ENCODE results near the gene RNF220.
A peak's percentile ranks its signal among the peaks of the same experiment; 100 is the strongest.
"Not testable (repeated sequence)": the region's sequence is repeated elsewhere in the genome, so short reads cannot be mapped to it uniquely, and the experiment has no call there.

RNF220 gene

DNA sequence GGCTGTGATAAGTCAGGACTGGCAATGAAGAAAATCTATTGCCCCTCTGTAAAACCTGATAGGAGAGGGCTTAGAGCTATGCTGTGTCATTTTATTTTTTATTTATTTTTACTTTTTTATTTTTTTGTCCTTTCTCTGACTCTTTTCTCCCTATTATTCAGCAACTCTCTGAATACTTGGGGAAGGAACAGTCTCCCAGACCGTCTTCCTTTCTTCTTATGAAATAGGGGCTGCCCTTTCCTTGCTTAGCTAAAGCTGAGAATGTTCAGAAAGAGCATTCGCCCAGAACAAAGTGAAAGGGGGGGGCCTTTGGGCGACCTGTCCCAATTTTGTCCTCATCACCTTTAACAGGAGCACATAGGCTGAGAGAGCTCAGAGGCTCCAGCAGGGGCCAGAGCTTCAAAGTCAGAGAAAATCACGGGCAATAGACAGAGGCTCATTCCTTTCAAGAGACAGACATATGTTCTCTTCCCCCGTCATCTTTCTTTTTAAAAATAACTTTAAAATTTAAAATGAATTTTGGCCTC is 80.9 kb downstream of the RNF220 start:
- DNase-seq (ENCODE audit: low read depth, low spot score) = no peak

DNA sequence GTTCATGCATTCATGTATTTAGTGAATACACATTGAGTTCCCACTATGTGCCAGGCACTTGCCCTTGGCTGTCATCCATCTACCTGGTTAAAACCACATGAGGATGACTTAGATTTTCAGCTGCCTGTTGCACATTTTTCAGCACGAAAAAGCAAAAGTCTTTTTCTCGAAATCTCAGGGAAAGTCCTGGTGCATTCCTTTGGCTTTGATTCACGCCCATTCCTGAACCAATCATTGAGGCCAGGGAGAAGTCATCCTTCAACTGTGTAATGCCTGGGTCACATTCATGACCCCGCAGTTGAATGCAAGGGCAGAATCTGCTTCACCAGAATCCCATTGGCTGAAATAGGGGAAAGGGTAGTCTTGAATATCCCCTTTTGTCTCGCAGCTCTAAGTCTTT is 84.4 kb downstream of the RNF220 start:
- DNase-seq (ENCODE audit: low read depth, low spot score) = no peak

- DNase-seq (ENCODE audit: low read depth, low spot score) = no peak
These were observed 91.6 kb downstream of the RNF220 start for GRCh38 chr1:44496541-44497171.

- DNase-seq (ENCODE audit: low read depth, low spot score) = no peak
These were observed 92.5 kb downstream of the RNF220 start for GRCh38 chr1:44497422-44498170.

DNA sequence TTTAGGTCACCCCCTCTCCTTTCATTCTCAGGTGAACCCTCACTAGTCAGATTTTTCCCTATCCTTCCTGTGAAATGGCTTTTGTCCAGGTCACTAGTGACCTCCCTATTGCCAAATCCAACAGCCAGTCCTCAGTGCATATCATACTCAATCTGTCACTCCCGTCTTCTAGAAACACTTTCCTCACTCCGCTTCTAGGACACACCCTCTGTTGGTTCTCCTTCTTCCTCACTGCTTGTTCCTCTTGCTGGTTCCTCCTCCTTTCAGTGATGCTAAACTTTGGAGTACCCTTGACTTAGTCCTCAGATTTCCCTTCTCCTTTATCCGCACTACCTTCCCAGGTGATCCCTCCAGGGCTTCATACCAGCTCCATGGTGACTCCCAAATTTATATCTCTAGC is 94.3 kb downstream of the RNF220 start:
- DNase-seq (ENCODE audit: low read depth, low spot score) = no peak

DNA sequence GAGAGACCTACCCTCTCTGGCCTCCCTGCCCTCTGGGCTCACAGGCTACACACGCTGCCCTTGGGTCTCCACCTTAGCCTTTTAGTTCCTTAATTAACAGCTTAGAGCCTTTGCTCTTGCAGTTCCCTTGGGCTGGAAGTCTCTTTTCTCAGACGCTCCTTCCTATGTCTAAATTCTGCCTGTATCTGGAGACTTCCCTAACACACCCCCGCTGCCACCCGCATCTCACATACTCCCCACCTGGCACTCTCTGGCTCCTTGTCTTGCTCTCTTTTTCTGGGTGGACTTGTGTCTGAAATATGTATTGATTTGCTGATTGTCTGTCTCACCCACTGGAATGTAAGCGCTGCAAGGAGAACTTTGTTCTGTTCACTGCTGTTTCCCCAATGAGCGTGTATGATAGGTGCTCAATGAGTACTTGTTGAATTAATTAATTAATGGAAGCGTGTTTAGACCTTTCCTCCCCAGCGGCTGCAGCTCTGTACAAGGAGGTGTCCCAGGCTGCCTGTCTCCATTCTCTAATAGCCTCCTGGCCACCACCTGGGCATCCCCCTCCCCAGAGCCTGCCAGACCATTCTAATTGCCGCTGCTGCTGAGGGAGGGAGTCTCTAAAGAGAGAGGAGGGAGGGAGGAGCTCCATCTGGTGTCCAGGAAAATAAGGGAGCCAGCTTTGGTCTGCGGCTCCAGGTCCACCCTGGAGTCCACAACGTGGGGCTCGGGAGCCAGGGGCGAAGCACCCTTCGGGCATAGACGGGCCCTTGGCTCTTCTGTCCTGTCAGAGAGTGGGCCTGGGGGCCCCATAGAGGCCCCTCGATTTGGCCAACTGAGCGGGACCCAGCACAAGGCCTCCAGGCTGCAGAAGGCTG is 95.4 kb downstream of the RNF220 start:
- peak; percentile 85 for DNase-seq (ENCODE audit: low read depth, low spot score)

- DNase-seq (ENCODE audit: low read depth, low spot score) = peak; percentile 55
These were observed 96.2 kb downstream of the RNF220 start for GRCh38 chr1:44501047-44501890.

DNA sequence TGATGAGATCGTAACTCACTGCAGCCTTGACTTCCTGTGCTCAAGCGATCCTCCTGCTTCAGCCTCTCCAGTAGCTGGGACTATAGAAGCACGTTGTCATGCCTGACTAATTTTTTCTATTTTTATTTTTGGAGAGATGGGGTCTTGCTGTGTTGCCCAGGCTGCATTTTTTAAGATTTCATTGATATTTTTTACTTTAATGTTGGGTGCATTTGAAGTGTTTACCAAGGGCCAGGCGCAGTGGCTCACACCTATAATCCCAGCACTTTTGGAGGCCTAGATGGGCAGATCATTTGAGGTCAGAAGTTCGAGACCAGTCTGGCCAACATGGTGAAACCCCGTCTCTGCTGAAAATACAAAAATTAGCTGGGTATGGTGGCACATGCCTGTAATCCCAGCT is 97.8 kb downstream of the RNF220 start:
- not testable (repeated sequence) for DNase-seq (ENCODE audit: low read depth, low spot score)

DNA sequence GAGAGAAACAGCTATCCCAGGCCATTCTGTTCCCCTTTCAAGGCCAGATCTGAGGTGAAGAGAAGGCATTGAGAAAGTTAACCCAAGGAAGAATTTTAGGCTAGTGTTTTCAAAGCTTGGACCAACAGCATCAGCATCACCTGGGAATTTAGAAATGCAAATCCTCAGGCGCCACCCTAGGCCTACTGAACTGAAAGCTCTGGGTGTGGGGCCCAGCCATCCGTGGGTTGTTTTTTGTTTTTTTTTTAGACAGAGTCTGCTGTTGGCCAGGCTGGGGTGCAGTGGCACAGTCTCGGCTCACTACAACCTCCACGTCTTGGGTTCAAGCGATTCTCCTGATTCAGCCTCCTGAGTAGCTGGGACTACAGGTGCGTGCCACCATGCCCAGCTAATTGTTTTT is 98.6 kb downstream of the RNF220 start:
- no peak for DNase-seq (ENCODE audit: low read depth, low spot score)

DNA sequence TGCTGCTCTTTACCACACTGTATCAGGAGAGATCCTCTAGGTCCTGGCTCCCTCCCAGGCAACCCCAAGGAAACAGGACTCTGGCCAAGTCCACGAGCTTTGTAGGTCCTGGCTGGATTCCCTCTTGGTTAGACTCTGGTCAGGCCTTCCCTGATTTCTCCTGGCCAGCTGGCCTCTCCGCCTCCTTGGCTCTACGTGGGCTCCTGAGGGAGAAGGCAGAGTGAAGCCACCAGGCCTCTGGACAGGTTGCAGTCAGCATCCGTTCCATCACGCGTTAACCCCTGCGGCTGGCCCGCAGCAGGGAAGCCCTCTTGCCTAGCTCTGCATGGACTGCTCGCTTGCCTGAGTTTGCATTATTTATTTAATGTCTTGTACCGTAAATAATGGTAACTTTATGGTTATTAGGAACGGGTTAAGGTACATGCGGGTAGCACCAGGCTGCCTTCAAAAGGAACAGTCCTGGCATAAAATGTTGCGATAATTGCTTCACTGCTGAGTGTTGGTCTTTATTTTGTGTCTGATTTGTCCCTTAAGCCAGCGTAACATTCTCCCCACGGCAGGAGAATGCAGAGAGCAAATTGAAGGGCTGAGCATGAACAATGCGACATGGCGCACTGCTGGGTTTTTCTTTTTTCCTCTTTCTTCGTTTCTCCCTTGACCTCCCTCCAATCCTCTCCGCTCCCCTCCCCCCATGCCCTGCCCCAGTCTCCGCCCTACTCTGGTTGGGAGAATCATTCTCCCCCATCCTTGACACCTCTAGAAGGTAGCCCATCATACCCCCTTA is 100.3 kb downstream of the RNF220 start:
- DNase-seq (ENCODE audit: low read depth, low spot score) = peak; percentile 59

GRCh38 chr1:44507490-44508396 is 102.7 kb downstream of the RNF220 start:
- peak; percentile 43 for DNase-seq (ENCODE audit: low read depth, low spot score)

GRCh38 chr1:44508397-44508745 is 103.3 kb downstream of the RNF220 start:
- DNase-seq (ENCODE audit: low read depth, low spot score) = no peak

- no peak for DNase-seq (ENCODE audit: low read depth, low spot score)
These were observed 106.3 kb downstream of the RNF220 start for GRCh38 chr1:44511363-44511762.

- DNase-seq (ENCODE audit: low read depth, low spot score) = no peak
These were observed 106.7 kb downstream of the RNF220 start for GRCh38 chr1:44511769-44512168.

DNA sequence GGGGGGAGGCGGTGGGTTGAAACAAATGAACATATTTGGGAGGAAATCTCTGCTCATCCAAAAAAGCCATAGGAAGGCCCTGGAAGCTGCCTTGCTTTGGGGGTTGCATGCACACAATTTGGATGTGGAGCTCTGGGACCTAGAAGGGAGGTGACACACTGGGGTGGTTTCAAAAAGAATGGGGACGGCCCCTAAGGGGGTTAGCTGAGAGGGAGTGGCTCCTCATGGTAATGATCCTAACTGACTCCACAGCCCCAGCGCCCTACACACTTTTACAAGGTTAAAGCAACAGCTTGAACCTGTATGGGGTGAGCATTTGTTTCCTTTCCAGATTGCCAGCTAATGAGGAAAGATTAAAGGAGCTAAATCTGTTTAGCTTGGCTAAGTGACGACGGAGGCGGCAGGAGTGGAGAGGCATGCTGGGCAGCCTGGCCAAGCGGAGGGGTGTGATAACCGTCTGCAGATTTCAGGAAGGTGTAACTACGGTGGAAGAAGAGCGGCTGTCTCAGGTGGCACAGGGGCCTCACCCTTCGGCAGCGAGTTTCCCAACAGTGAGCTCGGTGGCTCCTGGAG is 107.3 kb downstream of the RNF220 start:
- DNase-seq (ENCODE audit: low read depth, low spot score) = no peak

DNA sequence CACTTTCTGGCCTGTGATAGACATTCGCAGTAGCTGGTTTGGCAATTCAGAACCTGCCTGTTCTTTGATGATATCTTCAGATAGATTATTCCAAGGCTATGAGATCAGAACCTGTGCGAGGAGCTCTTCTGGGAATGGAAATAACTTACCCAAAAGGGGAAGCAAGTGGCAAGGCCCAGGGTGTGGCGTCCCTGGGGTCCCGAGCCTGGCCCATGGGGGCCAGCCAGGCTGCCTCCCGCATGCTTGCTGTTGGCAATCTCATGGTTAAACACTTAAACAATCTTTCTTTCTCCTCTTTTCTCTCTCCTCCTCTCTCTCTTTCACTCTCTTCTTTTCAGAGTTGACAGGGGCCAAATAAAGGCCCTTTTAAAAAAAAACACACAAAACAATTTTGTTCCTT is 108.1 kb downstream of the RNF220 start:
- DNase-seq (ENCODE audit: low read depth, low spot score) = no peak

- no peak for DNase-seq (ENCODE audit: low read depth, low spot score)
These were observed 109.6 kb downstream of the RNF220 start for GRCh38 chr1:44514673-44515072.

DNA sequence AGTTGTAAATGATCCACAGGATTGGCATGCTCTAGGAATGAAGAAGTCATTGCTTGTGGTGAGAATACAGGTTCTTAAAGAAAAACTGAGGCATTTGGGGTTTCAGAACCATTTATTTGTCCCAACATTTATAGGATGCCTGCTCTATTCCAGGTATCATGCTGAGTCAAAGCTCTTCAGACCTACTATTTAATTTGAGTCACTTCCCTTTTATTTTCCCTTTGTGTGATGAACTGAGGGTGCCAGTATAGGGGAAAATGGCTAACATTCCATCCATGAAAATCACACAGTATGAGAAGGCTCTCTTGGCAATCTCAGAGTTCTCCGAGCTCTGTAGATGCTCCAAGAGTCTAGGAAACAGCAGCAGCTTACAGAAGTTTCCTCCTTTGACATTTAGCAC is 110.4 kb downstream of the RNF220 start:
- no peak for DNase-seq (ENCODE audit: low read depth, low spot score)

GRCh38 chr1:44519035-44519676 is 114.1 kb downstream of the RNF220 start:
- no peak for DNase-seq (ENCODE audit: low read depth, low spot score)
